Omental fat pad (tissue), 4 donors: Measurements from ENCODE around the gene PLCB4. TPM values are rescaled to one million over a fixed set of nuclear protein-coding genes. Genes with fewer than 3 reads are reported as not detected.
"Not testable (repeated sequence)": the region's sequence is repeated elsewhere in the genome, so short reads cannot be mapped to it uniquely, and the experiment has no call there.

Experiments
- ATAC-seq: fragments of 150-250 bp; one replicate; pipeline ENCODE4 v1.9.1; 2016; ENCODE audit warnings: mild to moderate bottlenecking, moderate library complexity; ENCODE audit not compliant: low FRiP score
- DNase-seq: peaks from one replicate; pipeline ENCODE4 v3.0.0-alpha.2; 2019; ENCODE audit warnings: low spot score
- total RNA-seq, 4 donors: library from RNA; depleted of rRNA; stranded (reverse); fragments of >200 nt; gene quantifications; one replicate each; pipeline ENCODE4 v1.1.0, GENCODE V29; 2016
- TF ChIP-seq, protein P1 (sequence below), 3 donors: fragments of 450-650 bp; IDR thresholded peaks; one replicate each; pipeline ENCODE4 v1.5.1; 2016 to 2017; ENCODE audit warnings: antibody characterized with exemption in 3 of 3, mild to moderate bottlenecking in 3 of 3, moderate library complexity in 2 of 3

PLCB4 gene
- total RNA-seq, 4 donors from 2014 or later, result 6.6 to 18.4 (median 11.4) TPM

GRCh38 chr20:9038791-9039535 lies 29.9 kb upstream of the PLCB4 start:
- TF ChIP-seq, protein P1, sequence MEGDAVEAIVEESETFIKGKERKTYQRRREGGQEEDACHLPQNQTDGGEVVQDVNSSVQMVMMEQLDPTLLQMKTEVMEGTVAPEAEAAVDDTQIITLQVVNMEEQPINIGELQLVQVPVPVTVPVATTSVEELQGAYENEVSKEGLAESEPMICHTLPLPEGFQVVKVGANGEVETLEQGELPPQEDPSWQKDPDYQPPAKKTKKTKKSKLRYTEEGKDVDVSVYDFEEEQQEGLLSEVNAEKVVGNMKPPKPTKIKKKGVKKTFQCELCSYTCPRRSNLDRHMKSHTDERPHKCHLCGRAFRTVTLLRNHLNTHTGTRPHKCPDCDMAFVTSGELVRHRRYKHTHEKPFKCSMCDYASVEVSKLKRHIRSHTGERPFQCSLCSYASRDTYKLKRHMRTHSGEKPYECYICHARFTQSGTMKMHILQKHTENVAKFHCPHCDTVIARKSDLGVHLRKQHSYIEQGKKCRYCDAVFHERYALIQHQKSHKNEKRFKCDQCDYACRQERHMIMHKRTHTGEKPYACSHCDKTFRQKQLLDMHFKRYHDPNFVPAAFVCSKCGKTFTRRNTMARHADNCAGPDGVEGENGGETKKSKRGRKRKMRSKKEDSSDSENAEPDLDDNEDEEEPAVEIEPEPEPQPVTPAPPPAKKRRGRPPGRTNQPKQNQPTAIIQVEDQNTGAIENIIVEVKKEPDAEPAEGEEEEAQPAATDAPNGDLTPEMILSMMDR (IDR thresholded peaks at IDR 0.05), result no peak
- ATAC-seq (no peak), DNase-seq (no peak)

DNA sequence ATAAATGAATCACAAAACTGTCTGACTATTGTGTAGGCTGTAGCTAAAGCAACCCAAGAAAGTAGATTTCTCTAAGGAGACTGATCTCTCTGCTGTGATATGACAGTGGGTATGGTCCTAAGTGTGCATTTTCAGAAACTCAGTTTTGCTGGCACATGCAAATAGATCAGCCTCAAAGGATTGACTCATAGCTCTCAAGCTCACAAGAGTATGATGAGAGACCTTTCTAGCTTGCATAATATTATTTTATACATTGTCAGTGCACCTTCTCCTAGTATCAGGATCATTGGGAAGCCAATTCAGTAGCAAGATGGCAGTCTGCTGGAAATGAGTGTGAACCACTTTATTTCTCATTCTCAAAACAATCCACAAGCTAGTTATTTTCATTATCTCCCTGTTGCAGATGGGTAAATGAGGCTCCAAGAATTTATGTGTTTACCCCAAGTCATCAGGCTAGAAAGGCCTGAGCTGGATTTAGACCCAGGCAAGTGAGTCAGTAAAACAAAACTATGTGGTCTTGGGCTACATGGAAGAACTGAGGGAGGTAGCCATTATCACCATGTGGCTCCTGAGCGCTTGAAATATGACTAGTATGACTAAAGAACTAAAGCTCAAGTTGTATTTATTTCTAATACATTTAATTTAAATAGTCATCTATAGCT lies 27.9 kb upstream of the PLCB4 start:
- TF ChIP-seq, protein P1 (IDR thresholded peaks at IDR 0.05), result no peak
- no peak for DNase-seq
- ATAC-seq, result no peak

GRCh38 chr20:9043364-9043763 lies 25.5 kb upstream of the PLCB4 start:
- no peak for ATAC-seq

DNA sequence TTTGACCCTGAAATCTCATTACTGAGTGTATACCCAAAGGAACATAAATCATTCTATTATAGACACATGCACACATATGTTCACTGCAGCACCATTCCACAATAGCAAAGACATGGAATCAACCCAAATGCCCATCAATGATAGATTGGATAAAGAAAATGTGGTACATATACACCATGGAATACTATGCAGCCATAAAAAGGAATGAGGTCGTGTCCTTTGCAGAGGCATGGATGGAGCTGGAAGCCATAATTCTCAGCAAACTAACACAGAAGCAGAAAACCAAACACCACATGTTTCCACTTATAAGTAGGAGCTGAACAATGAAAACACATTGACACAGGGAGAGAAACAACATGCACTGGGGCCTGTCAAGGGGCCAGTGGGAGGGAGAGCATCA lies 21.0 kb upstream of the PLCB4 start:
- not testable (repeated sequence) for DNase-seq, ATAC-seq

More at GRCh38 chr20:9043364-9043763, 25.5 kb upstream of the PLCB4 start:
- TF ChIP-seq, protein P1 (IDR thresholded peaks at IDR 0.05), result no peak
- no peak for DNase-seq

DNA sequence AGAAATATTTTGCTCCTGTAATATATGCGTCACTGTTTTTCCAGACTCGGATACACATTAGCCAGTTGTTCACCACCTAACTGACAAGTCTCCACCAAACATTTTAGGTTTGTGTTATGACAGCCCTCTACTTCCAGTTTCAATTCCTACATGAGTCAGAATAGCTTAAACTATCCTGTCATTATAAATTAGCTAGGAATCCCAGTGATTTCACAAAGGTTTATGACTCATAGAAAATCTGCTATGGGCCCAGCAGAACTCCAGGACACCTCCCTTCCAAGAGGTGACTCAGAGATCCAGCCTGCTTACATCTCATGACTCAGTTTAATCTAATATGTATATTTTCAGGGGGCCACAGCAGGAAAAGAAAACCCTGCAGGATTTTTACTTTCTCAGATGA lies 17.4 kb upstream of the PLCB4 start:
- no peak for DNase-seq

DNA sequence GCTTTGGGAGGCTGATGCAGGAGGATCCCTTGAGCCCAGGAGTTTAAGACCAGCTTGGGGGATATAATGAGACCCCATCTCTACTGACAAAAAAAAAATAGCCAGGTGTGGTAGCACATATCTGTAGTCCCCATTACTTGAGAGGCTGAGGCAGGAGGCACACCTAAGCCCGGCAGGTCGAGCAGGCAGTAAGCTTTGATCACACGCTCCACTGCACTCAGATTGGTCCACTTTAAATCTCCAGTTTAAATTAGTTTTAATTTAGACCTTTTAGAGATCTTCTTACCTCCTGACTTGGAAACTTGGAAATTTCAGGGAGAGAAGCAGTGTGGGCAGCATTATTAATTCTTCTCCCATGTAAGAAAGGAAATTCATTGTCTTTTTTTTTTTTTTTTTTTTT lies 16.8 kb upstream of the PLCB4 start:
- ATAC-seq (no peak), DNase-seq (no peak)
- TF ChIP-seq, protein P1 (IDR thresholded peaks at IDR 0.05), result no peak

More for the DNA sequence above, 17.4 kb upstream of the PLCB4 start:
- TF ChIP-seq, protein P1 (IDR thresholded peaks at IDR 0.05), result no peak
- ATAC-seq, result peak; percentile 97

GRCh38 chr20:9053108-9053507 lies 15.8 kb upstream of the PLCB4 start:
- TF ChIP-seq, protein P1 (IDR thresholded peaks at IDR 0.05), result no peak
- DNase-seq (no peak), ATAC-seq (no peak)
